Astrocyte (in vitro differentiated cells and primary cell): Measurements from ENCODE around the gene WDSUB1. TPM values are rescaled to one million over a fixed set of nuclear protein-coding genes. Genes with fewer than 3 reads are reported as not detected.
A peak's percentile ranks its signal among the peaks of the same experiment; 100 is the strongest.

ENCODE experiments used
- DNase-seq: peaks from one replicate; pipeline ENCODE4 v3.0.0-alpha.2; 2010; ENCODE audit warnings: low read depth
- FAIRE-seq: peaks from 2 replicates; lab custom pipeline; 2011; peaks lifted over from hg19 to GRCh38; lab: Jason Lieb, UNC
- H2AFZ ChIP-seq: 2 replicates; pipeline ENCODE4 v1.6.0; 2012; ENCODE audit warnings: low read depth, low read length, inconsistent platforms
- H3K27ac ChIP-seq: 2 replicates; pipeline ENCODE4 v1.5.1; 2011; ENCODE audit warnings: low read depth, low read length, inconsistent platforms
- H3K27me3 ChIP-seq: 2 replicates; pipeline ENCODE4 v1.6.0; 2011; ENCODE audit warnings: low read length, inconsistent platforms; ENCODE audit not compliant: insufficient read depth
- H3K36me3 ChIP-seq: 2 replicates; pipeline ENCODE4 v1.5.1; 2011; ENCODE audit warnings: low read length, inconsistent platforms; ENCODE audit not compliant: insufficient read depth
- H3K4me1 ChIP-seq: 2 replicates; pipeline ENCODE4 v1.5.1; 2011; ENCODE audit warnings: low read length, inconsistent platforms; ENCODE audit not compliant: insufficient read depth
- H3K4me2 ChIP-seq: 2 replicates; pipeline ENCODE4 v1.6.0; 2012; ENCODE audit warnings: low read length, inconsistent platforms
- H3K4me3 ChIP-seq: 2 replicates; pipeline ENCODE4 v1.5.1; 2011; ENCODE audit warnings: low read depth, mild to moderate bottlenecking, low read length, inconsistent platforms; ENCODE audit not compliant: insufficient read depth
- H3K79me2 ChIP-seq: 2 replicates; pipeline ENCODE4 v1.6.0; 2012; ENCODE audit warnings: mild to moderate bottlenecking, low read length, inconsistent platforms; ENCODE audit not compliant: insufficient read depth
- H3K9ac ChIP-seq: 2 replicates; pipeline ENCODE4 v1.6.0; 2012; ENCODE audit warnings: mild to moderate bottlenecking, low read length, inconsistent platforms
- H3K9me3 ChIP-seq: 2 replicates; pipeline ENCODE4 v1.5.1; 2012; ENCODE audit warnings: low read depth, mild to moderate bottlenecking, low read length, inconsistent platforms; ENCODE audit not compliant: insufficient read depth
- H4K20me1 ChIP-seq: 2 replicates; pipeline ENCODE4 v1.6.0; 2012; ENCODE audit warnings: low read length, inconsistent platforms; ENCODE audit not compliant: insufficient read depth
- H3K27ac Mint-ChIP-seq: one replicate; pipeline ENCODE4 v1.8.0; 2021; ENCODE audit warnings: mild to moderate bottlenecking, mixed read lengths; ENCODE audit not compliant: unreplicated experiment
- H3K27me3 Mint-ChIP-seq: one replicate; pipeline ENCODE4 v1.8.0; 2021; ENCODE audit warnings: low read depth, mixed read lengths; ENCODE audit not compliant: unreplicated experiment
- H3K36me3 Mint-ChIP-seq: one replicate; pipeline ENCODE4 v1.8.0; 2021; ENCODE audit warnings: low read depth, mixed read lengths; ENCODE audit not compliant: unreplicated experiment
- H3K4me1 Mint-ChIP-seq: one replicate; pipeline ENCODE4 v1.8.0; 2021; ENCODE audit warnings: low read depth, mixed read lengths; ENCODE audit not compliant: unreplicated experiment
- H3K4me3 Mint-ChIP-seq: one replicate; pipeline ENCODE4 v1.8.0; 2021; ENCODE audit warnings: mild to moderate bottlenecking, moderate library complexity, mixed read lengths; ENCODE audit not compliant: unreplicated experiment
- H3K9me3 Mint-ChIP-seq: one replicate; pipeline ENCODE4 v1.8.0; 2021; ENCODE audit warnings: mild to moderate bottlenecking, mixed read lengths; ENCODE audit not compliant: unreplicated experiment
- CTCF ChIP-seq: IDR thresholded peaks from 2 replicates; pipeline ENCODE4 v1.5.1; 2011; ENCODE audit warnings: low read depth, mild to moderate bottlenecking, inconsistent platforms, low read length, moderate library complexity; ENCODE audit not compliant: insufficient read depth
- EZH2 ChIP-seq: IDR thresholded peaks from 2 replicates; pipeline ENCODE4 v1.6.1; 2012; ENCODE audit warnings: mild to moderate bottlenecking, low read length, inconsistent platforms; ENCODE audit not compliant: insufficient read depth
- total RNA-seq: library from RNA; stranded (reverse); gene quantifications from 2 replicates; pipeline ENCODE4 v1.2.1, GENCODE V29; 2021

Gene WDSUB1
- total RNA-seq, 1 donor from 2014 or later, result 5.4 TPM

- H3K27me3 Mint-ChIP-seq, result no peaks in the 10 kb centered on the region
- H3K9me3 ChIP-seq, result no peaks in the 10 kb centered on the region
- no peak overlapping the region for H2AFZ ChIP-seq
- no peak for FAIRE-seq
- H3K27ac Mint-ChIP-seq, result no peak overlapping the region
- H4K20me1 ChIP-seq, result no peaks in the 10 kb centered on the region
- H3K27me3 ChIP-seq, result no peaks in the 10 kb centered on the region
- H3K9ac ChIP-seq, result no peak overlapping the region
- H3K4me3 ChIP-seq, result no peak overlapping the region
- H3K4me2 ChIP-seq, result no peak overlapping the region
- DNase-seq, result no peak
- H3K4me1 Mint-ChIP-seq, result peaks cover 10% of the 10 kb centered on the region
- H3K27ac ChIP-seq, result no peak overlapping the region
- H3K9me3 Mint-ChIP-seq, result no peaks in the 10 kb centered on the region
- H3K4me1 ChIP-seq, result no peaks in the 10 kb centered on the region
- H3K4me3 Mint-ChIP-seq, result no peak overlapping the region
- no peaks in the 10 kb centered on the region for H3K36me3 Mint-ChIP-seq
- TF ChIP-seq CTCF, result no peak
- TF ChIP-seq EZH2, result no peak
- no peaks in the 10 kb centered on the region for H3K36me3 ChIP-seq
- no peaks in the 10 kb centered on the region for H3K79me2 ChIP-seq
Observed at GRCh38 chr2:159266554-159266953, 19.9 kb downstream of the WDSUB1 start.

GRCh38 chr2:159265171-159265576 is 21.3 kb downstream of the WDSUB1 start:
- Mint-ChIP-seq H3K4me3 (no peak overlapping the region), H3K4me1 (peaks cover 10% of the 10 kb centered on the region), H3K36me3 (no peaks in the 10 kb centered on the region), H3K9me3 (no peaks in the 10 kb centered on the region), H3K27me3 (no peaks in the 10 kb centered on the region), H3K27ac (peak overlapping the region; percentile 42)
- no peaks in the 10 kb centered on the region for H3K36me3 ChIP-seq
- H3K4me1 ChIP-seq, result no peaks in the 10 kb centered on the region
- no peaks in the 10 kb centered on the region for H3K27me3 ChIP-seq
- no peak overlapping the region for H2AFZ ChIP-seq
- FAIRE-seq, result no peak
- H3K4me2 ChIP-seq, result no peak overlapping the region
- H3K9ac ChIP-seq, result no peak overlapping the region
- no peak overlapping the region for H3K27ac ChIP-seq
- H3K4me3 ChIP-seq, result no peak overlapping the region
- H4K20me1 ChIP-seq, result no peaks in the 10 kb centered on the region
- peak; percentile 76 for DNase-seq
- no peaks in the 10 kb centered on the region for H3K9me3 ChIP-seq
- TF ChIP-seq CTCF (no peak), EZH2 (no peak)
- no peaks in the 10 kb centered on the region for H3K79me2 ChIP-seq

GRCh38 chr2:159262904-159263303 is 23.6 kb downstream of the WDSUB1 start:
- H3K4me1 Mint-ChIP-seq, result peaks cover 10% of the 10 kb centered on the region
- Histone ChIP-seq H4K20me1 (no peaks in the 10 kb centered on the region), H3K27me3 (no peaks in the 10 kb centered on the region), H3K4me2 (no peak overlapping the region), H2AFZ (no peak overlapping the region), H3K4me1 (no peaks in the 10 kb centered on the region), H3K9me3 (no peaks in the 10 kb centered on the region), H3K27ac (no peak overlapping the region), H3K79me2 (no peaks in the 10 kb centered on the region), H3K36me3 (no peaks in the 10 kb centered on the region), H3K4me3 (no peak overlapping the region), H3K9ac (no peak overlapping the region)
- FAIRE-seq (no peak), DNase-seq (no peak)
- TF ChIP-seq EZH2 (no peak), CTCF (no peak)
- no peak overlapping the region for H3K4me3 Mint-ChIP-seq
- H3K36me3 Mint-ChIP-seq, result no peaks in the 10 kb centered on the region
- H3K27me3 Mint-ChIP-seq, result no peaks in the 10 kb centered on the region
- H3K27ac Mint-ChIP-seq, result no peak overlapping the region
- no peaks in the 10 kb centered on the region for H3K9me3 Mint-ChIP-seq
